Measurements from ENCODE around the gene RYR2. TPM values are rescaled to one million over a fixed set of nuclear protein-coding genes. Genes with fewer than 3 reads are reported as not detected.

Gene RYR2
- total RNA-seq, 1 experiment from 2014 or later: 1.0 TPM

- DNase-seq (ENCODE audit: low read depth): peak; percentile 29
- in situ Hi-C loops (cut with HindIII; ENCODE audit: low pct_unique_long_range_greater_than_20kb, low sequenced_read_pairs): no loop called here
Measured at GRCh38 chr1:237740846-237741245, 698.9 kb downstream of the RYR2 start.

DNA sequence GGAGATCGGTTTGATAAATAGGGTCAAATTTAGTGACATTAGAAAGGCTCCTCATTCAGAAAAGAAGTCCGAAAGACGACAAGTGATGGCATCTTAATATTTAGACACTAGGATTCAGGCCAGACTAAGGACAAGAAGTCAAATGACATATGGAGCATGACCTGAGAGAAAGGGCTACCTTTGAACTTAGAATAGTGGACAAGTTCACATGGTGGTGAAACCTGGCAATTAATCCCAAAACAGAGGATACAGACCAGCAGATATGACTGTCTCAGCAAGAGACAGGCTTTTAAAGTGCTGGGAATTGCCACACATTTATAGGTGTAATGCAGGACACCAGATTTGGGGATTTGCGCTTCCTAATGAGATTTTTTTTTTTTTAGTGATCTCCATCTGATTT is 703.6 kb downstream of the RYR2 start:
- DNase-seq (ENCODE audit: low read depth): no peak
- in situ Hi-C loops (cut with HindIII; ENCODE audit: low pct_unique_long_range_greater_than_20kb, low sequenced_read_pairs): no loop called here

DNA sequence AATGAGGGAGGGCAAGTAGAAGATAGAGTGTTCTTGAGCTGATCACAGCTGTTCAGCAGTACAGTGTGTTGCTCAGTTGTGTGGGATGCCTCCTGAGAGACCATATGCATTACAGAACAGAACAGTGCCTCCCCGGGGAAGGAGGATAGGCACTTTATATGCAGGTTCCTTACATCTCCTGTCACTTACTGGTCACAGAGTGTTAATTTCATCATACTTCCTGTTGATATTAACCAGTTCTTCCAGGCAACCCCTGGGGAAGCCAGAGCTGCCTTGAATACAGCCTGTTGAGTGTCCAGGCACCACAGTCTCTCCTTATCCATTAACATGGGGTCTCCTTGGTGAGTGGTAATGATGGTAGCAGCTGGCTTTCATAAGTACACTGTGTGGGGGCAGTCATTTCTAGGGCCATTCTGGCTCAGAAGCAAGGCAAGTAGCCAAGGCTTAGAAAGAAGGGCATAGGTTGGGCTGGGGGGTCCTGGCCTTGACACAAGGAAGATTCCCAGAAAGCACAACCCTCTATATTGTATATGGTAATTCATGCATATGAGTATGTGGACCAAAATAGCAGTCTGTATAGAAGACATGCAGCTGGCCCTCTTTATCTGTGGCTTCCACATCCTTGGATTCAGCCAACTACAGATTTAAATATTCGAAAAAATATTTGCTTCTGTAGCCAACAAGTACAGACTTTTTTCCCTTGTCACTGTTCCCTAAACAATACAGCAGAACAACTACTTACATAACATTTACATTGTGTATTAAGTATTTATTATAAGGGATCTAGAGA is 706.4 kb downstream of the RYR2 start:
- in situ Hi-C loops (cut with HindIII; ENCODE audit: low pct_unique_long_range_greater_than_20kb, low sequenced_read_pairs): no loop called here
- DNase-seq (ENCODE audit: low read depth): no peak

- no peak for DNase-seq (ENCODE audit: low read depth)
- in situ Hi-C loops (cut with HindIII; ENCODE audit: low pct_unique_long_range_greater_than_20kb, low sequenced_read_pairs): no loop called here
Measured at GRCh38 chr1:237749122-237749521, 707.1 kb downstream of the RYR2 start.

DNA sequence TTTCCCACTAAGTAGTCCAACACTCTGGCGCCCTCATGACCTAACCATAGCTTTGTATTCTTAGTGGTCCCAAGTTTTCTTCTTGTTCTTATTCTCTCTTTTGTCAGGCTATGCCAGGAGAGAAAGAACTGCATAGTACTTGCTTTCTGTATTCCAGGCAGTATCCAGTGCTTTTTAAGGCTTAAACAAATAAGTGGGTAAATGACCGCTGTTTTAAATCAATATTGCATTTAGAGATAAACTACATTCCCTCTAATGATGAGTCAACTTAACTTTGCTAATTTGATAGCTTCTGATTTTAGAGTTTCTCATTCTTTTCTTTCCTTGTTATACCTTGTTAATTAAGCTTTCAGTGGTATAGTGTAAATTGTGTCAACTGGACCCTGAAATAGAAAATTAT is 709.1 kb downstream of the RYR2 start:
- in situ Hi-C loops (cut with HindIII; ENCODE audit: low pct_unique_long_range_greater_than_20kb, low sequenced_read_pairs): no loop called here
- no peak for DNase-seq (ENCODE audit: low read depth)

DNA sequence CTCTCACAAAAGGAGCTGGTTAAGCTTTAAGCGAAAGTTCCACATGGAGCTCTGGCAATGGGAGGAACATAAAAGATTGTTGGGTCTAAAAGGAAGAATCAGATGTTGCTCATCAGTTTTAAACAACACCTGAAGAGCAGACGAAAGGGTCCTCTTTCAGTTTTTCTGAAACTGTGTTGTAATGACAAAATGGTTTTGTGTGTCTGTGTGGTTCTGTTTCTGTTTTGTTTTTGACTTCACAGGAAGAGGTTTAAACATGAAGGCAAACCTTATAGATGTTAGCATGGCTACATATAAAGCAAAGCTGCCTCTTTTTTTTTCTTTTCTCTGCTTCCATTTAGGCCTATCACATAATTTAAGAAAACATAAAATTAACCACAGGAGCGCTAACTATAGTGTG is 712.6 kb downstream of the RYR2 start:
- no peak for DNase-seq (ENCODE audit: low read depth)
- in situ Hi-C loops (cut with HindIII; ENCODE audit: low pct_unique_long_range_greater_than_20kb, low sequenced_read_pairs): no loop called here

DNA sequence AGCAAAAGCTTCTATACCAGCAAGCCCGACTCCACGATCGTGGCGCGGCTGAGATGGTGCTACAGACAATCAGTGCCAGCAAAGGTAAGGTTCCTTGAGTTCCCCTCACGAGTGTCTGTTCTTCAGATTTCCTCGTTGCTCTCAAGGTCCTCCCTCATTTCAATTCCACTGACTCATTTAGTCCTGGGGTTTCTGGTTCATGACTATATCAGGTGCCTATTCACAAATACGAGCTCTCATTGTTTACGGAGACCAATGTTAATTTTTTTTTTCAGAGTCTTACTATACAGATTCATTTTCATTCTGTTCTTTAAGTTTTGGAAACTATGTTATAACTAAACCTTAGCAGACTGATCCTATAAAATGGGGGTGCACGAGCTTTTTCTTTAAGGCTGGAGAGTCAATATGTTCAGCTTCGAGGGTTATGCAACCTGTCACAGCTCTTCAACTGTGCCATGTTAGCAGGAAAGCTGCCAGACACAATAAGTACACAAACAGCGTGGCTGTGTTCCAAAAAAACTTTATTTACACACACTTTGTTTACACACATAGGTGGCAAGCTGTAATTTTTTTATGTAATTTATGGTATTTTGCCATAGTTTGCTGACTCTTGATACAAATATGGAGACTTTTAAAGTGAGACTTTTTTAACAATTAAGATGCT is 714.5 kb downstream of the RYR2 start:
- no peak for DNase-seq (ENCODE audit: low read depth)
- in situ Hi-C loops (cut with HindIII; ENCODE audit: low pct_unique_long_range_greater_than_20kb, low sequenced_read_pairs): no loop called here

- in situ Hi-C loops (cut with HindIII; ENCODE audit: low pct_unique_long_range_greater_than_20kb, low sequenced_read_pairs): no loop called here
- DNase-seq (ENCODE audit: low read depth): peak; percentile 78
Measured at GRCh38 chr1:237759377-237759776, 717.4 kb downstream of the RYR2 start.

- peak; percentile 49 for DNase-seq (ENCODE audit: low read depth)
- in situ Hi-C loops (cut with HindIII; ENCODE audit: low pct_unique_long_range_greater_than_20kb, low sequenced_read_pairs): no loop called here
Measured at GRCh38 chr1:237760951-237761350, 719.0 kb downstream of the RYR2 start.

GRCh38 chr1:237763137-237763536 is 721.2 kb downstream of the RYR2 start:
- in situ Hi-C loops (cut with HindIII; ENCODE audit: low pct_unique_long_range_greater_than_20kb, low sequenced_read_pairs): no loop called here
- no peak for DNase-seq (ENCODE audit: low read depth)

GRCh38 chr1:237763751-237764150 is 721.8 kb downstream of the RYR2 start:
- DNase-seq (ENCODE audit: low read depth): no peak
- in situ Hi-C loops (cut with HindIII; ENCODE audit: low pct_unique_long_range_greater_than_20kb, low sequenced_read_pairs): no loop called here

DNA sequence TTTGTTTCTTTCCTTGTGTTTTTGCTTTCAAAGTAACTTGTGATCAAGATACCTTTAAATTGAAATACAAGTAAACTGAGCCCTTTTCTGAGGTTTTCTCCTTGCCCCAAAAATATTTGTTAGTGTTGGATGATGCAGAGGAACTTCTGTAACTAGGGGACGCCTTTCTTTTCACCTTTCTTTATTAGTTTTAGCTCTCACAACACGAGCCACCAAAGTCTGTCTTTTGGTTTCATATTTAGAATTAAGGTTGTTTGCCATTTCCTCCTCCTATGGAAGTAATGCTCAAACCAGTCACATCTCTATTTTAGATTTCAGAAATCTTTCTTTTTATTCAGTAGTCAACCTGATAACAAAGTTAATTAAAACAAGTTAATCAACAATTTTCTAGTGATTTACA is 727.9 kb downstream of the RYR2 start:
- no peak for DNase-seq (ENCODE audit: low read depth)
- in situ Hi-C loops (cut with HindIII; ENCODE audit: low pct_unique_long_range_greater_than_20kb, low sequenced_read_pairs): no loop called here

GRCh38 chr1:237772009-237772408 is 730.0 kb downstream of the RYR2 start:
- no peak for DNase-seq (ENCODE audit: low read depth)
- in situ Hi-C loops (cut with HindIII; ENCODE audit: low pct_unique_long_range_greater_than_20kb, low sequenced_read_pairs): no loop called here

GRCh38 chr1:237774246-237774645 is 732.3 kb downstream of the RYR2 start:
- DNase-seq (ENCODE audit: low read depth): no peak
- in situ Hi-C loops (cut with HindIII; ENCODE audit: low pct_unique_long_range_greater_than_20kb, low sequenced_read_pairs): no loop called here

- in situ Hi-C loops (cut with HindIII; ENCODE audit: low pct_unique_long_range_greater_than_20kb, low sequenced_read_pairs): no loop called here
- DNase-seq (ENCODE audit: low read depth): no peak
Measured at GRCh38 chr1:237779356-237779755, 737.4 kb downstream of the RYR2 start.

GRCh38 chr1:237786066-237786719 is 744.2 kb downstream of the RYR2 start:
- in situ Hi-C loops (cut with HindIII; ENCODE audit: low pct_unique_long_range_greater_than_20kb, low sequenced_read_pairs): no loop called here
- no peak for DNase-seq (ENCODE audit: low read depth)

GRCh38 chr1:237788069-237788468 is 746.1 kb downstream of the RYR2 start:
- no peak for DNase-seq (ENCODE audit: low read depth)
- in situ Hi-C loops (cut with HindIII; ENCODE audit: low pct_unique_long_range_greater_than_20kb, low sequenced_read_pairs): no loop called here

GRCh38 chr1:237789619-237790018 is 747.6 kb downstream of the RYR2 start:
- in situ Hi-C loops (cut with HindIII; ENCODE audit: low pct_unique_long_range_greater_than_20kb, low sequenced_read_pairs): no loop called here
- peak; percentile 49 for DNase-seq (ENCODE audit: low read depth)

- no peak for DNase-seq (ENCODE audit: low read depth)
- in situ Hi-C loops (cut with HindIII; ENCODE audit: low pct_unique_long_range_greater_than_20kb, low sequenced_read_pairs): no loop called here
Measured at GRCh38 chr1:237791592-237791991, 749.6 kb downstream of the RYR2 start.
